ENCODE data around the gene ESRRG. TPM values are rescaled to one million over a fixed set of nuclear protein-coding genes. Genes with fewer than 3 reads are reported as not detected.
A peak's percentile ranks its signal among the peaks of the same experiment; 100 is the strongest.

ESRRG gene
- total RNA-seq, 2 donors from 2014 or later, result 4.1 to 16.2 TPM

- DNase-seq (ENCODE audit: low spot score), result peak; percentile 85
- H3K9me3 ChIP-seq, result no peaks in the 10 kb centered on the region
- peak overlapping the region; percentile 65 to 66 for H3K4me3 ChIP-seq
- no peaks in the 10 kb centered on the region for H3K36me3 ChIP-seq
- whole genome bisulfite sequencing, result under 1% methylated on average over 57 of the region's 58 CpGs
- TF ChIP-seq POLR2AphosphoS5 (IDR thresholded peaks at IDR 0.05) (peak; percentile 84), POLR2A (IDR thresholded peaks at IDR 0.05) (no peak)
- TF ChIP-seq, protein P1, sequence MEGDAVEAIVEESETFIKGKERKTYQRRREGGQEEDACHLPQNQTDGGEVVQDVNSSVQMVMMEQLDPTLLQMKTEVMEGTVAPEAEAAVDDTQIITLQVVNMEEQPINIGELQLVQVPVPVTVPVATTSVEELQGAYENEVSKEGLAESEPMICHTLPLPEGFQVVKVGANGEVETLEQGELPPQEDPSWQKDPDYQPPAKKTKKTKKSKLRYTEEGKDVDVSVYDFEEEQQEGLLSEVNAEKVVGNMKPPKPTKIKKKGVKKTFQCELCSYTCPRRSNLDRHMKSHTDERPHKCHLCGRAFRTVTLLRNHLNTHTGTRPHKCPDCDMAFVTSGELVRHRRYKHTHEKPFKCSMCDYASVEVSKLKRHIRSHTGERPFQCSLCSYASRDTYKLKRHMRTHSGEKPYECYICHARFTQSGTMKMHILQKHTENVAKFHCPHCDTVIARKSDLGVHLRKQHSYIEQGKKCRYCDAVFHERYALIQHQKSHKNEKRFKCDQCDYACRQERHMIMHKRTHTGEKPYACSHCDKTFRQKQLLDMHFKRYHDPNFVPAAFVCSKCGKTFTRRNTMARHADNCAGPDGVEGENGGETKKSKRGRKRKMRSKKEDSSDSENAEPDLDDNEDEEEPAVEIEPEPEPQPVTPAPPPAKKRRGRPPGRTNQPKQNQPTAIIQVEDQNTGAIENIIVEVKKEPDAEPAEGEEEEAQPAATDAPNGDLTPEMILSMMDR (IDR thresholded peaks at IDR 0.05), result peak in 3 of 4 experiments; percentile 31 to 62 (median 52)
- peak overlapping the region; percentile 98 to 100 for H3K27ac ChIP-seq
- no peaks in the 10 kb centered on the region for H3K27me3 ChIP-seq (replicated peaks; ENCODE audit: insufficient read depth)
- H3K4me1 ChIP-seq (replicated peaks), result no peaks in the 10 kb centered on the region
- intact Hi-C loops (cut with DNase I), result no loop called here
Observed at GRCh38 chr1:216600730-216601609, 122.3 kb downstream of the ESRRG start.

GRCh38 chr1:216599851-216600250 is 123.4 kb downstream of the ESRRG start:
- Histone ChIP-seq H3K4me1 (replicated peaks) (no peaks in the 10 kb centered on the region), H3K4me3 (no peak overlapping the region), H3K27me3 (replicated peaks; ENCODE audit: insufficient read depth) (no peaks in the 10 kb centered on the region), H3K27ac (peak overlapping the region; percentile 98 to 100), H3K9me3 (no peaks in the 10 kb centered on the region), H3K36me3 (no peaks in the 10 kb centered on the region)
- 94% methylated on average over 6 of the region's 6 CpGs for WGBS
- no peak for TF ChIP-seq POLR2AphosphoS5 (IDR thresholded peaks at IDR 0.05)
- TF ChIP-seq, protein P1 (IDR thresholded peaks at IDR 0.05), result no peak
- TF ChIP-seq POLR2A (IDR thresholded peaks at IDR 0.05), result no peak
- no peak for DNase-seq (ENCODE audit: low spot score)
- intact Hi-C loops (cut with DNase I), result no loop called here

DNA sequence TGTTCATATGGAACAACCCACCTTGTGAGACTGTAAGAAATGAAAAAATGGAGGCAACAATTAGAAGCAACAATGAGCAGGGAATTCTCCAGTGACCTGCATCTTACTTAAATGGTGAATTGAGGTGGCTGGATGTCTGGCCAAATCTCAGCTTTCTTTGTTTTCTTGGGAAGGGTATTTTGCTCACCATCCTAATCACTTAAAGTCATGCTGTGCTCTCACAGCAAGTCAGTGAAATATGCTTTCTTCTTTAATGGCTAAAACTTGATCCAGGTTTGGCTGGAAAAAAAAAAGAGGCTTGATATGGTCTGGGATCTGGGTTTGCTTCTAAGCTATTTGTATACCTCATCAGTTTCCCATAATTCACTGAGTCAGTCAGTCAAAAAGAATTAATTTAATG is 124.8 kb downstream of the ESRRG start:
- Histone ChIP-seq H3K4me1 (replicated peaks) (no peaks in the 10 kb centered on the region), H3K36me3 (no peaks in the 10 kb centered on the region), H3K9me3 (no peaks in the 10 kb centered on the region), H3K27me3 (replicated peaks; ENCODE audit: insufficient read depth) (no peaks in the 10 kb centered on the region), H3K27ac (no peak overlapping the region), H3K4me3 (no peak overlapping the region)
- TF ChIP-seq, protein P1 (IDR thresholded peaks at IDR 0.05), result no peak
- no peak for TF ChIP-seq POLR2AphosphoS5 (IDR thresholded peaks at IDR 0.05)
- no peak for TF ChIP-seq POLR2A (IDR thresholded peaks at IDR 0.05)
- intact Hi-C loops (cut with DNase I), result no loop called here
- DNase-seq (ENCODE audit: low spot score), result no peak

- no peaks in the 10 kb centered on the region for H3K9me3 ChIP-seq
- H3K4me3 ChIP-seq, result no peak overlapping the region
- H3K36me3 ChIP-seq, result no peaks in the 10 kb centered on the region
- no peaks in the 10 kb centered on the region for H3K27me3 ChIP-seq (replicated peaks; ENCODE audit: insufficient read depth)
- no peak overlapping the region for H3K27ac ChIP-seq
- WGBS, result 65% methylated on average over 7 of the region's 7 CpGs
- no peaks in the 10 kb centered on the region for H3K4me1 ChIP-seq (replicated peaks)
- no peak for DNase-seq (ENCODE audit: low spot score)
- intact Hi-C loops (cut with DNase I), result no loop called here
- no peak for TF ChIP-seq POLR2AphosphoS5 (IDR thresholded peaks at IDR 0.05)
- TF ChIP-seq, protein P1 (IDR thresholded peaks at IDR 0.05), result no peak
Observed at GRCh38 chr1:216596281-216596862, 126.9 kb downstream of the ESRRG start.
